GM13976 (cell line): ENCODE results near the gene SERPINE2.
"Not testable (repeated sequence)": the region's sequence is repeated elsewhere in the genome, so short reads cannot be mapped to it uniquely, and the experiment has no call there.

Experiments
- DNase-seq: peaks from one replicate; pipeline ENCODE4 v3.0.0; 2012; ENCODE audit warnings: low spot score
- CTCF ChIP-seq: IDR thresholded peaks from 2 replicates; pipeline ENCODE4 v1.5.1; 2012; ENCODE audit warnings: borderline replicate concordance, mild to moderate bottlenecking; ENCODE audit not compliant: insufficient read depth; ENCODE audit errors: extremely low read depth, missing control alignments, control extremely low read depth
- in situ Hi-C: fragments of 300-500 bp; cut with MboI; formaldehyde crosslinking; loops from one replicate; pipeline ENCODE4 v1.12.0; 2022; ENCODE audit warnings: low sequenced_read_pairs, mixed read lengths, inconsistent platforms; ENCODE audit not compliant: unreplicated experiment

Gene SERPINE2

GRCh38 chr2:223944703-223945531 lies 94.2 kb downstream of the SERPINE2 start, which contains the start of gene WDFY1:
WDFY1 (minus strand) TSS chr2:223945335; CDS start chr2:223945284, 51 bp downstream.
- in situ Hi-C loops: no loop called here
- peak; percentile 94 for DNase-seq

GRCh38 chr2:223944166-223944702 lies 94.9 kb downstream of the SERPINE2 start:
- in situ Hi-C loops: no loop called here
- DNase-seq: peak; percentile 57
- no peak for TF ChIP-seq CTCF

More at GRCh38 chr2:223944703-223945531, 94.2 kb downstream of the SERPINE2 start, which contains the start of gene WDFY1:
- no peak for TF ChIP-seq CTCF

- peak; percentile 36 for DNase-seq
- in situ Hi-C loops: no loop called here
- no peak for TF ChIP-seq CTCF
Measured at GRCh38 chr2:223943561-223944008, 95.5 kb downstream of the SERPINE2 start.

GRCh38 chr2:223943135-223943534 lies 96.0 kb downstream of the SERPINE2 start:
- no peak for DNase-seq
- in situ Hi-C loops: no loop called here
- TF ChIP-seq CTCF: no peak

- in situ Hi-C loops: no loop called here
- DNase-seq: peak; percentile 67
- TF ChIP-seq CTCF: no peak
Measured at GRCh38 chr2:223941579-223942277, 97.4 kb downstream of the SERPINE2 start.

- DNase-seq, in situ Hi-C loops: not testable (repeated sequence)
Measured at GRCh38 chr2:223939438-223939837, 99.6 kb downstream of the SERPINE2 start.
